Small intestine (tissue), 7 donors: ENCODE data around the gene PALLD. TPM values are rescaled to one million over a fixed set of nuclear protein-coding genes. Genes with fewer than 3 reads are reported as not detected.
A peak's percentile ranks its signal among the peaks of the same experiment; 100 is the strongest.

ENCODE experiments used
- DNase-seq, 2 donors: peaks; one replicate each; pipeline versions ENCODE4 v3.0.0 to v3.0.0-alpha.2; 2013
- FAIRE-seq: peaks from 2 replicates; lab custom pipeline; 2012; peaks lifted over from hg19 to GRCh38; lab: Jason Lieb, UNC
- H3K27ac ChIP-seq, 3 donors: one replicate each; pipeline ENCODE4 v1.5.1; 2013; ENCODE audit warnings: low read length in 2 of 3, mild to moderate bottlenecking in 2 of 3, control low read depth in 1 of 3, inconsistent platforms in 1 of 3, low read depth in 1 of 3, moderate library complexity in 1 of 3
- H3K27me3 ChIP-seq, 3 donors: one replicate each; pipeline ENCODE4 v1.6.1; 2013; ENCODE audit warnings: low read length in 3 of 3, inconsistent platforms in 1 of 3; ENCODE audit not compliant: control insufficient read depth in 3 of 3, insufficient read depth in 3 of 3
- H3K36me3 ChIP-seq, 3 donors: one replicate each; pipeline ENCODE4 v1.6.1; 2013; ENCODE audit warnings: low read length in 3 of 3, inconsistent platforms in 1 of 3, low read depth in 1 of 3, mild to moderate bottlenecking in 1 of 3, moderate library complexity in 1 of 3; ENCODE audit not compliant: control insufficient read depth in 3 of 3, insufficient read depth in 2 of 3
- H3K4me1 ChIP-seq, 3 donors: one replicate each; pipeline ENCODE4 v1.6.1; 2013; ENCODE audit warnings: low read length in 2 of 3, inconsistent platforms in 1 of 3, low read depth in 1 of 3, mild to moderate bottlenecking in 1 of 3, moderate library complexity in 1 of 3; ENCODE audit not compliant: control insufficient read depth in 3 of 3, insufficient read depth in 2 of 3
- H3K4me3 ChIP-seq, 3 donors: one replicate each; pipeline ENCODE4 v1.5.1; 2013; ENCODE audit warnings: low read length in 3 of 3, control low read depth in 1 of 3, inconsistent platforms in 1 of 3, low read depth in 1 of 3, mild to moderate bottlenecking in 1 of 3, moderate library complexity in 1 of 3
- H3K9me3 ChIP-seq, 2 donors: one replicate each; pipeline ENCODE4 v1.6.1; 2013; ENCODE audit warnings: low read depth in 1 of 2, low read length in 1 of 2; ENCODE audit not compliant: control insufficient read depth in 2 of 2, insufficient read depth in 1 of 2
- WGBS, 3 donors: extraction: QIAGEN DNeasy Blood & Tissue Kit; methylation state at CpG; one replicate each; pipeline ENCODE4 v1.1.7; 2013; 5-methylcytosine and 5-hydroxymethylcytosine counted together
- polyA plus RNA-seq, 4 donors: library from polyadenylated mRNA; stranded (reverse) in 3 of 4; unstranded in 1 of 4; fragments of 200-250 nt in 3 of 4; fragments of 120-200 nt in 1 of 4; gene quantifications; one replicate each; pipeline versions ENCODE4 v1.2.1 to v1.2.3, GENCODE V29; 2013
- donor health status: healthy with polysubstance abuse.
- donor health status: control.
- donor health status: control.
- donor health status: Bipolar disorder and iron deficiency.
- donor health status: healthy.

PALLD gene
- polyA plus RNA-seq, 4 donors = 31.3 to 58.9 (median 38.0) TPM

DNA sequence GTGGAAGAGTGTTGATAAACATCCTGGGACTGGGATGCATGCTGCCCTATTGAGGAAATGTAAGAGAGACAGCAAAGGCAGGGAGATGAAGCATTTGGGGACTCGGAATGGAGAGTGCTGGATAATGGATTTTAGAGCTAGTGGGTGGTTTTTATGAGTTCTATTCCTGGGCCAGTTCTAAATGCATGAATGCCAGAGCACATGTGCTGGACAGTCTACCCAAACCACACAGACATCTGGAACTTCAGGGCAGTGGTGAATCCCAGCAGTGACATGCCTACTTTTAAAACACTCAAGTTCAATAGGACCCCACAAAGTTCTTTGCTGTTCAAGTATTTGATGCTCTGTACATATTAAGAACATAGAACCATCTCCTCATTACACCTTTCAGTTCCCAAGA lies 379.3 kb downstream of the PALLD start:
- FAIRE-seq (no peak), DNase-seq (no peak)
- Histone ChIP-seq H3K9me3 (no peaks in the 10 kb centered on the region), H3K27me3 (no peaks in the 10 kb centered on the region), H3K4me1 (peaks cover 3 to 25% (median 3%) of the 10 kb centered on the region in 3 donors), H3K27ac (no peak overlapping the region), H3K4me3 (no peak overlapping the region), H3K36me3 (peaks cover 0 to 2% (median 0%) of the 10 kb centered on the region in 3 donors)
- WGBS, 3 donors = 81 to 94% (median 86%) methylated on average over 1 of the region's 1 CpG

DNA sequence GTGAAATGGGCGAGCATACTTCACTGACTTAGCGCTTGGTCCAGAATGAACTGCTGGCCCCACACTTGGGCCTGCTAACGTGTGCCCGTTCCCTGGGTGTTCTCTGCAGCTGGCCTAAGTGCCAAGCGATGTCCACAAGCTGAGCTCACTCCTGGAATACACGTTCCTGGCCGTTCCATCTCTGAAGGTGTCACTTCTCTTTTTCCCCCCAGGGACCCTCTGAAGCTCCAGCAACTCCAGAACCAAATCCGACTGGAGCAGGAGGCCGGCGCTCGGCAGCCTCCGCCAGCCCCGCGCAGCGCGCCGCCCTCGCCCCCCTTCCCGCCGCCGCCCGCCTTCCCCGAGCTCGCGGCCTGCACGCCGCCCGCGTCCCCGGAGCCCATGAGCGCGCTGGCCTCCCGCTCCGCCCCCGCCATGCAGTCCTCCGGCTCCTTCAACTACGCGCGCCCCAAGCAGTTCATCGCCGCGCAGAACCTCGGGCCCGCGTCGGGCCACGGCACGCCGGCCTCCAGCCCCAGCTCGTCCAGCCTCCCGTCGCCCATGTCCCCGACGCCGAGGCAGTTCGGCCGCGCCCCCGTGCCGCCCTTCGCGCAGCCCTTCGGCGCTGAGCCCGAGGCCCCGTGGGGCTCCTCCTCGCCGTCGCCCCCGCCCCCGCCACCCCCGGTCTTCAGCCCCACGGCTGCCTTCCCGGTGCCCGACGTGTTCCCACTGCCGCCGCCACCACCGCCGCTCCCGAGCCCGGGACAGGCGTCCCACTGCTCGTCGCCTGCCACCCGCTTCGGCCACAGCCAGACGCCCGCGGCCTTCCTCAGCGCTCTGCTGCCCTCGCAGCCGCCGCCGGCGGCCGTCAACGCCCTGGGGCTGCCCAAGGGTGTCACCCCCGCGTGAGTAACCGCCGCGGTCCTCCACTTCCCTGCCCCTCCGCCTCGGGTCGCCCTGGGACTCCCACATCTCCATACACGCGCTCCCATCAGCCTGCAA lies 380.9 kb downstream of the PALLD start:
- Histone ChIP-seq H3K36me3 (peaks cover 0 to 6% (median 0%) of the 10 kb centered on the region in 3 donors), H3K4me3 (peak overlapping the region; percentile 4 to 26 (median 24)), H3K4me1 (peaks cover 3 to 32% (median 3%) of the 10 kb centered on the region in 3 donors), H3K9me3 (no peaks in the 10 kb centered on the region), H3K27ac (peak overlapping the region in 1 of 3 donors; percentile 78), H3K27me3 (no peaks in the 10 kb centered on the region)
- 30 to 72% (median 57%) methylated on average over 100 to 108 of the region's 108 CpGs for WGBS, 3 donors
- DNase-seq (peak in 1 of 2 donors; percentile 59), FAIRE-seq (no peak)

DNA sequence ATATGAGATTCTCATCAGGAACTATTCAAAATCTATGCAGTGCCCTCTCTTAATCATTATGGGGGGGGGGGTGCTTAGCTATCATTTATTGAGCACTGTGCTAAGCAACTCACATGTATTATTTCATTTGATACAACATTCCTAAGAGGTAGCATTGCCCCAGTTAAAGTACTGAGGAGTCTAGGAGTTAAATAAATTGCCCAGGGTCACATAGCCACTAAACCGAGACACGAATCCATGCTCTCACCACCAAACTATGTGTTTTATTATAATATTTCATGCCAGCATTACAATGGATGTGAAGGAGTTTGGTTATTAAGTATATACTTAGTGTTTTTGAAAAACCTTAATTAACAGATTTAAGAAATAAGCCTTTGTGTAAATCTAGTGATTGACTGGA lies 381.8 kb downstream of the PALLD start:
- Histone ChIP-seq H3K4me3 (no peak overlapping the region), H3K9me3 (no peaks in the 10 kb centered on the region), H3K27me3 (no peaks in the 10 kb centered on the region), H3K4me1 (peaks cover 3 to 32% (median 3%) of the 10 kb centered on the region in 3 donors), H3K36me3 (peaks cover 0 to 6% (median 0%) of the 10 kb centered on the region in 3 donors), H3K27ac (no peak overlapping the region)
- 71 to 91% (median 86%) methylated on average over 2 of the region's 2 CpGs for WGBS, 3 donors
- DNase-seq (no peak), FAIRE-seq (no peak)

DNA sequence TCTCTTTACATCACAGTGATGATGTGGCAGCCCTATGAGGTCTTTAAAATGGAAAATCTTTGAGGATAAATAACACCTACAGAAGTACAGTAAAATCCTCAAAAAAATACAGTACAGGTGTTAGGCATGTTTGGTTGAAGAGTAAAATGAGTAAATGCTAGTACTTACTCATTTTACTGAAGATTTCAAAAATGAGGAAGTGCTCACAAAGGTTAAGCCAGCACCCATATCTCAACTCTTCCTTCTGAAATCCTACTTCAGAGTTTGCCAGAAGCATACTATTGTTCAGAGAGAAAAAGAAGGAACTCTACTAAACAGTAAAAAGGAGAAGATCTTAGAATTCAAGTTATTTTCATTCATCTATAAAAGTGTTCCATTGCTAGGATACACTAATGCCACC lies 382.3 kb downstream of the PALLD start:
- no peak for DNase-seq
- H3K36me3 ChIP-seq = peaks cover 0 to 6% (median under 1%) of the 10 kb centered on the region in 3 donors
- no peaks in the 10 kb centered on the region for H3K27me3 ChIP-seq
- H3K4me3 ChIP-seq = no peak overlapping the region
- H3K4me1 ChIP-seq = peaks cover 3 to 32% (median 3%) of the 10 kb centered on the region in 3 donors
- H3K9me3 ChIP-seq = no peaks in the 10 kb centered on the region
- H3K27ac ChIP-seq = peak overlapping the region in 1 of 3 donors; percentile 53
- no peak for FAIRE-seq

DNA sequence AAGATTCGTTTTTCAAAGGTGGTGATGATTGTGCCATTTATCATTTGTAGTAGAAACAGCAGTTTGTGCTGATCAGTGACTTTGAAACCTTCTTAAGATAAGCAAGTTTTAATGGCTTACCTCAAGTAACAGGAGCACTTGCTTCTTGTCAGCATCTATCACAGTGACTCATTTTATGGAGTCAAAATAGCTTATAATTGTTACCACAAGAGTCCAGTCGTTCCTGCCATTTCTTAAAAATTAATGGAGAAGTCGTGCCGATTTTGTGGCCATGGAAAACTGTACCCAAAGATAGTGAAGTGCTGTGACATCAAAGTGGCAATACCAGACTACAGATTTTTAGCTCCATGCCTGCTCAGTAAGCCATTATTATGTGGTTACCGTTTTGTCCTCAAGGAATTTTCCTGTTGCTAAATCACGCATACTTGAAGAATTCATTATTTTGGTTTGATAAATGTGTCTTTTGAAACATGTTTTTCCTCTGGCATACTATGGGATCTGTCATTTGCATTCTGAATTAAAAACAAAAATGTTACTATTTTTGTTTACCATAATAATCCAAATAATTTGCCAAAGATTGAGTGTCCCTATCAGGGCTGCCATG lies 383.3 kb downstream of the PALLD start:
- H3K27ac ChIP-seq = peak overlapping the region in 2 of 3 donors; percentile 39 to 53
- H3K4me3 ChIP-seq = no peak overlapping the region
- FAIRE-seq = no peak
- peaks cover 3 to 32% (median 3%) of the 10 kb centered on the region in 3 donors for H3K4me1 ChIP-seq
- no peaks in the 10 kb centered on the region for H3K27me3 ChIP-seq
- no peaks in the 10 kb centered on the region for H3K9me3 ChIP-seq
- H3K36me3 ChIP-seq = peaks cover 0 to 6% (median 2%) of the 10 kb centered on the region in 3 donors
- WGBS, 3 donors = 38 to 47% (median 41%) methylated on average over 6 of the region's 6 CpGs
- peak; percentile 53 to 55 for DNase-seq

DNA sequence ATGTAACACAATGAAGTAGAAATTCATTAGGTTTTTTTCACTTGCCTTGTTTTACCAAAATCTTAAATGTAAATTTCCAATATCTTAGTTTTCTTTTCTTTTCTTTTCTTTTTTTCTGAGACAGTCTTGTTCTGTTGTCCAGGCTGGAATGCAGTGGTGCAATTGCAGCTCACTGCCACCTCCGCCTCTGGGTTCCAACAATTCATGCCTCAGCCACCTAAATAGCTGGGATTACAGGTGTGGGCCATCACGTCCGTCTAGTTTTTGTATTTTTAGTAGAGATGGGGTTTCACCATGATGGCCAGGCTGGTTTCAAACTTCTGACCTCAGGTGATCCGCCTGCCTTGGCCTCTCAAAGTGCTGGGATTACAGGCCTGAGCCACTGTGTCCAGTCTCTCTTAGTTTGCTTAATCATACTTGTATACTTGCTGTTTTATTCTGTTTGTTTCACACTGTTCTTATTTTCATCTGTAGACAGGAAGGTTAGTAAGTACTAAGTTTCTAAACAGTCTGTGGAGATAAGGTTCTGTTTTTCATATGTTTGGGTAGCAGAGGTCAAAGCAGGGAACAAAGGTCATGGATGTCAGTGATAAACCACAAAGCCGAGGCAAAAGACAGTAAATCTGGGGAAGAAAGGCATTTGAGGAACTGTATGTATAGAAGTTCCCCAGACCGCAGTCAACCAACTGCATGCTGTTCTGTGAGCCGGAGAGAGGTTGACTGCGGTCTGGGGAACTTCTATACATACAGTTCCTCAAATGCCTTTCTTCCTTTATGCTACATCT lies 384.2 kb downstream of the PALLD start:
- peaks cover 3 to 32% (median 3%) of the 10 kb centered on the region in 3 donors for H3K4me1 ChIP-seq
- WGBS, 3 donors = 64 to 82% (median 73%) methylated on average over 8 of the region's 8 CpGs
- H3K9me3 ChIP-seq = no peaks in the 10 kb centered on the region
- no peak overlapping the region for H3K4me3 ChIP-seq
- H3K36me3 ChIP-seq = peaks cover 0 to 6% (median 2%) of the 10 kb centered on the region in 3 donors
- no peak for FAIRE-seq
- DNase-seq = peak; percentile 42
- no peaks in the 10 kb centered on the region for H3K27me3 ChIP-seq
- H3K27ac ChIP-seq = peak overlapping the region in 2 of 3 donors; percentile 8 to 14

DNA sequence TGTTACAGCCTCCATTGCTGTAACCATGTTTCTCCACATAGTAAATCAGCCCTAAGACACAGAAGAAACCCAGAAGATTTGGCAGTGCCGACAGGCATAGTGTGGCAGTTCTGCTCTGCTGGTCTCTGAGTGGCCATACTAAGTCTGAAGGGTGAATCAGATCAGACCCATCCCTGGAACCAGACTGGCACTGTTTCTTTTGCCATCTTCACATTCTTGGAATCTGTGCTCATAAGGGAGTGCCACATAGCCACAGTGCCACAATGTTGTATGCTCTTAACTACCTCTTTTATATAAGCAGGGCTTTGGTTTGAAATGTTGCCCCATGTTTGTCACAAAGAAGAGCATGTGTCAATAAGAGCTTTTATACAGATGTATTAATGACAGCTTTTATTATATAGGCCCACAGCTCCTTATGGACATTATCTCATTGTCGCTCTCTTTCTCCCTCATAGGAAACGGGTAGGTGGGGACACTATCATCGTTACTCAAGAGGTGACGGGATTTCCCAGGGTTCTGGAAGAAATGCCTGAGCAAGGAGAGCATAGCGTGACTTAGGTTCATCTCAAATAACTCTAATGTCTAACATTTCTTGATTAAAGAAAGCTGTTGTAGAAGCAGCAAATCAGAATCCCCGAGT lies 385.0 kb downstream of the PALLD start:
- H3K27ac ChIP-seq = peak overlapping the region in 1 of 3 donors; percentile 14
- DNase-seq = no peak
- WGBS, 3 donors = 89 to 95% (median 91%) methylated on average over 7 of the region's 7 CpGs
- H3K36me3 ChIP-seq = peaks cover 0 to 6% (median 2%) of the 10 kb centered on the region in 3 donors
- H3K27me3 ChIP-seq = no peaks in the 10 kb centered on the region
- FAIRE-seq = no peak
- no peaks in the 10 kb centered on the region for H3K9me3 ChIP-seq
- H3K4me1 ChIP-seq = peaks cover 3 to 32% (median 3%) of the 10 kb centered on the region in 3 donors
- no peak overlapping the region for H3K4me3 ChIP-seq
